HUES64 (cell line): ENCODE measurements around the gene SLITRK4.

ENCODE experiments used
- H3K27ac ChIP-seq: 2 replicates; pipeline ENCODE4 v1.7.0; 2013; ENCODE audit warnings: low read depth, low read length, inconsistent platforms
- H3K27me3 ChIP-seq: 2 replicates; pipeline ENCODE4 v1.6.1; 2013; ENCODE audit warnings: mild to moderate bottlenecking, low read length; ENCODE audit not compliant: insufficient read depth
- H3K36me3 ChIP-seq: 2 replicates; pipeline ENCODE4 v1.6.1; 2013; ENCODE audit warnings: mild to moderate bottlenecking, low read length; ENCODE audit not compliant: insufficient read depth
- H3K4me1 ChIP-seq: 2 replicates; pipeline ENCODE4 v1.6.1; 2013; ENCODE audit warnings: mild to moderate bottlenecking, low read length, moderate library complexity; ENCODE audit not compliant: insufficient read depth
- H3K4me3 ChIP-seq: 2 replicates; pipeline ENCODE4 v1.5.1; 2013; ENCODE audit warnings: mild to moderate bottlenecking, low read length, moderate library complexity
- H3K9ac ChIP-seq: 2 replicates; pipeline ENCODE4 v1.6.1; 2013; ENCODE audit warnings: mild to moderate bottlenecking, low read depth, low read length
- H3K9me3 ChIP-seq: 2 replicates; pipeline ENCODE4 v1.6.1; 2013; ENCODE audit warnings: low read depth, low read length; ENCODE audit not compliant: insufficient read depth
- WGBS: fragments of 150-250, 120-280 bp; methylation state at CpG from one replicate; pipeline ENCODE4 v1.1.7; 2013; ENCODE audit warnings: missing lambda C conversion rate; 5-methylcytosine and 5-hydroxymethylcytosine counted together

Gene SLITRK4

GRCh38 chrX:143634309-143634662 lies 1.6 kb downstream of the SLITRK4 start:
- no peak overlapping the region for H3K9ac ChIP-seq
- H3K4me1 ChIP-seq = no peaks in the 10 kb centered on the region; the same call in 1 of the 2 replicates
- no peaks in the 10 kb centered on the region for H3K9me3 ChIP-seq
- WGBS = 80% methylated on average over 20 of the region's 26 CpGs
- H3K27me3 ChIP-seq = peaks cover 27% of the 10 kb centered on the region
- no peak overlapping the region for H3K27ac ChIP-seq
- H3K4me3 ChIP-seq = peak overlapping the region; percentile 65
- H3K36me3 ChIP-seq = no peaks in the 10 kb centered on the region

DNA sequence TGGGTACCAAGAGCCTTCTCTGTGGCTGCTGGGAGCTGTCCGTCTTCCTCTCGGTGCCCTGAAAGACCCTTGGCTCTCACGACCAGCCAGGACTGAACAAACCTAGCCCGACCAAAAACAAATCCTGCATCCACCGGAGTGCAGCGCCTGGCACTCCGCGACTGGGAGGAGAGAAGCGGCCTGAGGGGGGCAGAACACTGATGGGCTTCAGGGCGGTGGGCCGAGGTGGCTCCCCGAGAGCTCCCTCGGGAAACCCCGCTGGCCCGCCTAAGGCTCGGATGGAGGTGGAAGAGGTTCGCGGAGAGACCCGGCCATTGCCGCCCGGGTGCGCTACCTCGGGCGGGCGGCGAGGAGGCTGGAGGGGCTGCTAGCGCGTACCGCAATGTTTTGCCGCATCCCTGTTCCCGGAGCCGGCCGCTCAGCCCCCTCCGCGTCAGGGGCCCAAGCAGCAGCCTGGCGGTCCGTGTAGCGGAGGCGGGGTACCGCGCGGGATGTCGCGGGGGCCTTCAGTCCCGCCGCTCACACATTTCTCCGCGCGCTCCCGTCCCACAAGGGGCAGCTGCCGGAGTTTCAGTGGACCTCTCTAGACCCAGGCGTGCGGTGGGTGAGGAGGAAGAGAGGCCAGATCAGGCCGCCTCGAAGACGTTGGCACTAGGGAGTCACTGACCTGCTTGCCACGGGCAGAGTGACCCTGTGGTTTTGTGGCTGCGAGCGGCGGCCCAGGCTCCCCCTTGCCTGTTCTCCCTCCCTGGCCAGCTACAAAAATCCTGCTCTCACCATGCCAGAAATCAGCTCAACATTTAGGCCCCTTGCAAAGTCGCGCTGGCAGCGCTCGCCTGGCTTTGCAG lies 2.2 kb downstream of the SLITRK4 start:
- peaks cover 5% of the 10 kb centered on the region; the same call in 1 of the 2 replicates for H3K9me3 ChIP-seq
- WGBS = 79% methylated on average over 64 of the region's 64 CpGs
- H3K27me3 ChIP-seq = peaks cover 27% of the 10 kb centered on the region
- H3K36me3 ChIP-seq = no peaks in the 10 kb centered on the region
- no peak overlapping the region for H3K27ac ChIP-seq
- H3K4me3 ChIP-seq = peak overlapping the region; percentile 65
- H3K9ac ChIP-seq = no peak overlapping the region
- no peaks in the 10 kb centered on the region; the same call in 1 of the 2 replicates for H3K4me1 ChIP-seq

DNA sequence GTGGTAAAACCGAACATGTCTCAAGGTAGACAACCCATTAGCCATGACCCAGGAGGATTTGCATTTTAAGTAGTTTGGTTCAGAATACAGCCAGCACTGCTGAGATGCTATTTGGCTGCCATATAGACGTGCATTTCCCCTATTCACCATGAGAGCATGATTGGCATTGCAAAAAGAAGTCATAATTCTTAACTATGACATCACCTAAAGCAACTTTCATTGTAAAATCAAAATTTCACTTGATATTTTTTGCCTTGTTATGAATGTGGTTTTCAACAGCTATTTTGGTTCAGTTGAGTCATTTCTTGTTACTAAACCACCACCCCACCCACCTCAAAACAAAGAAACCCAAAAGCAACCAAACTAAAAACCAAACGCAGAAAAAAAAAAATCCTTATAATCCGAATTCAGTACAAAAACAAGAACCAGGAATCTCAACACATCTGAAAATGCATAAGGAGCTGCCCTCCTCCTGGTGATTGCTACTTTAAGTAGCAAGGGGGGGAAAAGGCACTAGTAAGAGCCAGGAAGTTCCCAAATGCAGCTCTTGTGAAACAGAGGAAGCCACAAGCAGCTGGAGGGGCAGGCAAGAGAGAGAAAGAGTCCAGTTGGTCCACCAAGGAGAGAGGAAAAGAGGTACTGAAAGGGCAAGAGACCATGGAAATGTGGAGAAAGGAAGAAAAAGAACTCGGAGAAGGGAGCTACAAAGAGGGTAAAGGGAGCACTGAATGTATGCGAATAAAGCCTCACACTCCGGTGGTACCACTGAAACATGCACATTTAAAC lies 3.1 kb downstream of the SLITRK4 start:
- peaks cover 27% of the 10 kb centered on the region for H3K27me3 ChIP-seq
- no peaks in the 10 kb centered on the region; the same call in 1 of the 2 replicates for H3K4me1 ChIP-seq
- H3K27ac ChIP-seq = no peak overlapping the region
- no peaks in the 10 kb centered on the region for H3K36me3 ChIP-seq
- no peak overlapping the region for H3K9ac ChIP-seq
- 75% methylated on average over 7 of the region's 7 CpGs for WGBS
- H3K9me3 ChIP-seq = peaks cover 8% of the 10 kb centered on the region; the same call in 1 of the 2 replicates
- peak overlapping the region; percentile 65 for H3K4me3 ChIP-seq

DNA sequence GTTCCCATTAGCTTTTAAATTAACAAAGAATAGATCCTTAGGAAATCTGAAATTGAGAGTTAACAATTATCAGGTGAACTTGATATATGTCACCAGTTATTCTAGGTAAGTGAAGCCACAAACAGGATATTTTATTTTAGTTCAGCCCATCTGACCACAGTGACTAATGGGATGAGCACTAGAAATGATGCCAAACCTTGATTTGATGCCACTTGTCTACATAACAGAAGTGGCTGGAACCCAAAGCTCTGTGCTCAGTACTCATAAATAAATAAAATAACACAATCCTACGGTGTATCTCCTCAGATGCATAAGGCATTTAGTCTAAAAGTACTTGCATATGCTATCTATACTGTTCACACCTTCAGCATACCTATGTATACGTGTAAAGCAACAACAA lies 12.2 kb downstream of the SLITRK4 start:
- Histone ChIP-seq H3K27me3 (no peaks in the 10 kb centered on the region), H3K9me3 (peaks cover 3% of the 10 kb centered on the region; the same call in 1 of the 2 replicates)
- WGBS = 39% methylated on average over 2 of the region's 2 CpGs

DNA sequence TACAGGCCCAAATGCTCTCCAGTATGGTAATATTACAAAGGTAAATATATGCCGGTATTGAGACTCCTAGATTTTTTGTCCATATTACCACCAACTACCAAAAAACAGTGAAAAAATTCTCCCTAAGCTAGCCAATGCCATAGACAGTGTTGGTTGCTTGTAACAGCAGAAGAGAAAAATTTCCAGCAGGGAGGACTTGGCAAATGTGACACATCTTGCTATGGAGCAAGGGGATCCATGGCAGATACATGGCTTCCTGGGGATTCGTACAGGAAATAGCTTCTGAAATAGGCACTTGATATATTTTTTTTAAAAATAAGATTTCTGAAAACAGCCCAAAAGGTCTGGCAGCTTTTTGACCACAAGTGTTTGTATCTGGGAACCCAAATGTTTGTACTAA lies 14.6 kb downstream of the SLITRK4 start:
- 82% methylated on average over 1 of the region's 2 CpGs for WGBS

More for the DNA sequence above, 12.2 kb downstream of the SLITRK4 start:
- no peaks in the 10 kb centered on the region for H3K4me1 ChIP-seq
- no peaks in the 10 kb centered on the region for H3K36me3 ChIP-seq
- H3K4me3 ChIP-seq = no peak overlapping the region
- H3K9ac ChIP-seq = no peak overlapping the region
- no peak overlapping the region for H3K27ac ChIP-seq

DNA sequence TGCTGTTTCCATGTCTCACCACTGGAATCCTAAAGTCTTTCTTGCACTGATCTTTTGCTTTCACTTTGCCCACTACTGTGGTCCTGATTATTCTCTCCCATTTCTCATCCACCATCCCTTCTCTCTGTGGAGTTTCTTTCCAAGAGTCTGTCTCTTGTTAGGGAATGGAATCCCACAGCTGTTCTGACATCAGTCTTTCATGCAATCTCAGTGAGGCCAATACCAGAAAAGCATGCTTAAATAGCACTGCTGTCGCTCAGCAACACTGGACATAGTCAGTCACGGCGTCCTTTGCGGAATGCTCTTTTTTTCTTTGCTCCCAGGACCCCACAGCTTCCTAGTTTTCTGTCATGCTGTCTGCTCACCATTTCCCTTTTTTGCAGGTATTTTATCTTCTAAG lies 20.1 kb downstream of the SLITRK4 start:
- Histone ChIP-seq H3K4me3 (no peak overlapping the region), H3K36me3 (no peaks in the 10 kb centered on the region), H3K27ac (no peak overlapping the region), H3K9me3 (0 out of 2 replicates have a peak, but pooled peaks cover 2% of the 10 kb centered on the region), H3K27me3 (no peaks in the 10 kb centered on the region), H3K9ac (no peak overlapping the region), H3K4me1 (no peaks in the 10 kb centered on the region)
- 90% methylated on average over 4 of the region's 4 CpGs for WGBS

More for the DNA sequence above, 14.6 kb downstream of the SLITRK4 start:
- Histone ChIP-seq H3K9ac (no peak overlapping the region), H3K36me3 (no peaks in the 10 kb centered on the region), H3K27ac (no peak overlapping the region), H3K4me1 (no peaks in the 10 kb centered on the region), H3K27me3 (no peaks in the 10 kb centered on the region), H3K9me3 (0 out of 2 replicates have a peak, but pooled peaks cover 2% of the 10 kb centered on the region), H3K4me3 (no peak overlapping the region)

DNA sequence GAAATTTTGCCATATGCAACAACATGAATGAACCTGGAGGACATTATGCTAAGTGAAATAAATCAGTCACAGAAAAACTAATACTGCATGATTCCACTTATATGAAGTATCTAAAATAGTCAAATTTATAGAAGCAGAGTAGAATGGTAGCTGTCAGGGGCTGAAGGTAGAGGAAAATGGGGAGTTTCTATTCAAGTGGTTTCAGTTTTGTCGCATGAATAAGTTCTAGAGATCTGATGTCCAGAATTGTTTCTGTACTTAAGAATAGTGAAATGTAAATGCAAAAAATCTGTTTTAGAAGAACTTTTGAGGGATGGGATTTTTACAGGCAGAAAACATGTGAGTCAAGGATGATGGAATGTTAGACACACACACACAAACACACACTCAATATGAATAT lies 34.1 kb downstream of the SLITRK4 start:
- WGBS = 87% methylated on average over 1 of the region's 1 CpG
- Histone ChIP-seq H3K36me3 (no peaks in the 10 kb centered on the region), H3K4me3 (no peak overlapping the region), H3K4me1 (no peaks in the 10 kb centered on the region), H3K27me3 (no peaks in the 10 kb centered on the region), H3K9ac (no peak overlapping the region), H3K27ac (no peak overlapping the region), H3K9me3 (no peaks in the 10 kb centered on the region)

- peaks cover 12% of the 10 kb centered on the region; the same call in 1 of the 2 replicates for H3K9me3 ChIP-seq
- no peaks in the 10 kb centered on the region for H3K36me3 ChIP-seq
- H3K4me1 ChIP-seq = no peaks in the 10 kb centered on the region
- H3K9ac ChIP-seq = no peak overlapping the region
- H3K27ac ChIP-seq = no peak overlapping the region
- no peaks in the 10 kb centered on the region for H3K27me3 ChIP-seq
- H3K4me3 ChIP-seq = no peak overlapping the region
- 92% methylated on average over 1 of the region's 2 CpGs for WGBS
Measured at GRCh38 chrX:143581240-143581639, 54.7 kb downstream of the SLITRK4 start.

DNA sequence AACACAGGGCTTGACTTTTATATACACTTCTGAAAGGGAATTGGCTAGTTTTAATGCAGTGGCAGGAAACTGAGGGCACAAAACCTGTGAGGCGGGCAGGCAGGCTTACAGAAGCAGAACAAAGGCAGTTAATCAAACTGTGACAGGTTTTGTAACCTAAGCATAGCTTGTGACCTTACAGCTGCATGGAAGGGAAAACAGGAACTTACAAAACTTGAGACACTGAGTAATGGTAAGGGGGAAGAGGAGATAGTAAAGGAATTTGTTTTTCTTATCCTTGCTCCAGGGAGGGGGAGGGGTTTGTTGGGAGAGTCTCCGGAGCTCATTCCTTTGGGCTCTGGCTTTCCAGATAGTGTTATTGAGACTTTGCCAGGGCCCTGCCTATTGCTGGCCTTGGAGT lies 55.6 kb downstream of the SLITRK4 start:
- Histone ChIP-seq H3K4me3 (no peak overlapping the region), H3K27me3 (no peaks in the 10 kb centered on the region), H3K4me1 (no peaks in the 10 kb centered on the region), H3K9me3 (peaks cover 15% of the 10 kb centered on the region; the same call in 1 of the 2 replicates), H3K27ac (no peak overlapping the region), H3K36me3 (no peaks in the 10 kb centered on the region), H3K9ac (no peak overlapping the region)
- WGBS = 53% methylated on average over 2 of the region's 2 CpGs
